WERI-Rb-1 (cell line): ENCODE data around the gene GRID1.

Experiments used
- DNase-seq: peaks from one replicate; pipeline ENCODE4 v3.0.0-alpha.2; 2020
- H3K27ac ChIP-seq: fragments of 250-450 bp; sonication (Bioruptor Pico); 2 replicates; pipeline ENCODE4 v1.5.1; 2020; ENCODE audit warnings: mild to moderate bottlenecking, moderate library complexity
- H3K27me3 ChIP-seq: fragments of 250-450 bp; sonication (Bioruptor Pico); 2 replicates; pipeline ENCODE4 v1.5.1; 2021; ENCODE audit warnings: mild to moderate bottlenecking, low read depth, moderate library complexity; ENCODE audit not compliant: insufficient read depth, severe bottlenecking
- H3K36me3 ChIP-seq: fragments of 250-450 bp; sonication (Bioruptor Pico); 2 replicates; pipeline ENCODE4 v1.5.1; 2020; ENCODE audit warnings: mild to moderate bottlenecking, moderate library complexity
- H3K4me3 ChIP-seq: 2 replicates; pipeline ENCODE4 v1.5.1; 2011; ENCODE audit warnings: low read depth, mild to moderate bottlenecking, control low read depth, low read length
- H3K9me3 ChIP-seq: fragments of 250-450 bp; sonication (Bioruptor Pico); 2 replicates; pipeline ENCODE4 v1.5.1; 2021; ENCODE audit warnings: mild to moderate bottlenecking, moderate library complexity; ENCODE audit not compliant: severe bottlenecking
- CTCF ChIP-seq: IDR thresholded peaks from 2 replicates; pipeline ENCODE4 v1.5.1; 2011; ENCODE audit warnings: low read depth, mild to moderate bottlenecking, control low read depth, inconsistent platforms, low read length

The GRID1 gene

GRCh38 chr10:86292462-86293395 lies 73.9 kb downstream of the GRID1 start:
- Histone ChIP-seq H3K4me3 (no peak overlapping the region), H3K9me3 (no peaks in the 10 kb centered on the region), H3K27ac (no peak overlapping the region), H3K36me3 (no peaks in the 10 kb centered on the region), H3K27me3 (no peaks in the 10 kb centered on the region)
- DNase-seq, result peak; percentile 2
- TF ChIP-seq CTCF, result no peak

GRCh38 chr10:86291616-86292340 lies 74.8 kb downstream of the GRID1 start:
- peak; percentile 31 for DNase-seq
- no peaks in the 10 kb centered on the region for H3K9me3 ChIP-seq

DNA sequence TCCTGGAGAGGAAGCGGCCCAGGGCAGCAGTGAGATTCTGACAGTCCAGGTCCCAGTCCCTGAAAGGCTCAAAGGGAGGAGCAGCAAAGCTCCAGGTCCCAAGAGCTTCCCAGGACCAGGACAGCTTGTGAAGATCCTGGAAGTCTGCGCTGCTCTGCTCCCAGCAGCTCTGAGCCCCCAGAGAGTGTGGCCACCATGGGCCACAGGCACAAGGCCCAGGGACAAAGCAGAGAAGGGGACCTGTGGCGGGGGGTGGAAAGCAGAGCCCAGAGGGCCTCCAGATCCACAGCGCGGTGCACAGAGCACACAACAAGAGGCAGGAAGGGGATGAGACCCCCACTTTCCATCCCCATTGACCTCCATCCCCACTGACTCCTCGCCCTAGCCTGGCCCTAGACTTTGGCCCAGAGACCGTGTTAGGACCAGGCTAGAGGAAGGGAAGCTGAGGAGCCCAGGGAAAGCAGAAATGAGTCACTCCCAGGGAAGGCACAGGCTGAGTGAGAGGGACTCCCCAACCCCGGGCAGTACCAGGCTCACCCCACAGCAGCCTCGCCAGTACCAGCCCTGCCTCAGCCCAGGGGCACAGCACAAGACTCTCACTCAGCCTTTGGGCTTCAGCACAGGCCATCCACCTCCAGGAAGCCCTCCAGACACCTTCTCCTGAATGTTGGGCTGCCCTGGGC lies 75.5 kb downstream of the GRID1 start:
- no peak for TF ChIP-seq CTCF

More at GRCh38 chr10:86291616-86292340, 74.8 kb downstream of the GRID1 start:
- H3K4me3 ChIP-seq, result no peak overlapping the region
- peak; percentile 61 for TF ChIP-seq CTCF
- no peaks in the 10 kb centered on the region for H3K27me3 ChIP-seq
- no peak overlapping the region for H3K27ac ChIP-seq
- no peaks in the 10 kb centered on the region for H3K36me3 ChIP-seq

GRCh38 chr10:86289577-86289868 lies 77.1 kb downstream of the GRID1 start:
- Histone ChIP-seq H3K4me3 (no peak overlapping the region), H3K27ac (no peak overlapping the region), H3K9me3 (no peaks in the 10 kb centered on the region), H3K27me3 (no peaks in the 10 kb centered on the region), H3K36me3 (no peaks in the 10 kb centered on the region)
- peak; percentile 7 for DNase-seq
- TF ChIP-seq CTCF, result 0 out of 2 replicates have a peak, but pooled peaks have one; percentile 14

More for the DNA sequence above, 75.5 kb downstream of the GRID1 start:
- DNase-seq, result peak; percentile 2
- H3K9me3 ChIP-seq, result no peaks in the 10 kb centered on the region
- no peaks in the 10 kb centered on the region for H3K27me3 ChIP-seq
- no peaks in the 10 kb centered on the region for H3K36me3 ChIP-seq
- H3K27ac ChIP-seq, result no peak overlapping the region
- H3K4me3 ChIP-seq, result no peak overlapping the region

GRCh38 chr10:86288695-86289576 lies 77.7 kb downstream of the GRID1 start:
- H3K9me3 ChIP-seq, result no peaks in the 10 kb centered on the region
- no peak for TF ChIP-seq CTCF
- H3K27me3 ChIP-seq, result no peaks in the 10 kb centered on the region
- no peak for DNase-seq
- H3K27ac ChIP-seq, result no peak overlapping the region
- H3K4me3 ChIP-seq, result no peak overlapping the region
- H3K36me3 ChIP-seq, result no peaks in the 10 kb centered on the region
